HFF-Myc (cell line): Measurements from ENCODE around the gene TBC1D21.

Source experiments
- DNase-seq: peaks from one replicate; pipeline ENCODE4 v3.0.0-alpha.2; 2011; ENCODE audit warnings: low read depth; ENCODE audit errors: extremely low read depth
- H3K4me3 ChIP-seq: replicated peaks from 2 replicates; pipeline ENCODE4 v1.5.1; 2011; ENCODE audit warnings: low read depth, mild to moderate bottlenecking, control low read depth, low read length
- TF ChIP-seq, protein P1 (sequence below): IDR thresholded peaks from 2 replicates; pipeline ENCODE4 v1.5.1; 2012; ENCODE audit warnings: mild to moderate bottlenecking, low read depth, low read length, control low read depth; ENCODE audit errors: missing control alignments

TBC1D21 gene

GRCh38 chr15:73902121-73903020 lies 29.0 kb downstream of the TBC1D21 start:
- no peak overlapping the region for H3K4me3 ChIP-seq
- TF ChIP-seq, protein P1, sequence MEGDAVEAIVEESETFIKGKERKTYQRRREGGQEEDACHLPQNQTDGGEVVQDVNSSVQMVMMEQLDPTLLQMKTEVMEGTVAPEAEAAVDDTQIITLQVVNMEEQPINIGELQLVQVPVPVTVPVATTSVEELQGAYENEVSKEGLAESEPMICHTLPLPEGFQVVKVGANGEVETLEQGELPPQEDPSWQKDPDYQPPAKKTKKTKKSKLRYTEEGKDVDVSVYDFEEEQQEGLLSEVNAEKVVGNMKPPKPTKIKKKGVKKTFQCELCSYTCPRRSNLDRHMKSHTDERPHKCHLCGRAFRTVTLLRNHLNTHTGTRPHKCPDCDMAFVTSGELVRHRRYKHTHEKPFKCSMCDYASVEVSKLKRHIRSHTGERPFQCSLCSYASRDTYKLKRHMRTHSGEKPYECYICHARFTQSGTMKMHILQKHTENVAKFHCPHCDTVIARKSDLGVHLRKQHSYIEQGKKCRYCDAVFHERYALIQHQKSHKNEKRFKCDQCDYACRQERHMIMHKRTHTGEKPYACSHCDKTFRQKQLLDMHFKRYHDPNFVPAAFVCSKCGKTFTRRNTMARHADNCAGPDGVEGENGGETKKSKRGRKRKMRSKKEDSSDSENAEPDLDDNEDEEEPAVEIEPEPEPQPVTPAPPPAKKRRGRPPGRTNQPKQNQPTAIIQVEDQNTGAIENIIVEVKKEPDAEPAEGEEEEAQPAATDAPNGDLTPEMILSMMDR, result no peak
- DNase-seq, result no peak

DNA sequence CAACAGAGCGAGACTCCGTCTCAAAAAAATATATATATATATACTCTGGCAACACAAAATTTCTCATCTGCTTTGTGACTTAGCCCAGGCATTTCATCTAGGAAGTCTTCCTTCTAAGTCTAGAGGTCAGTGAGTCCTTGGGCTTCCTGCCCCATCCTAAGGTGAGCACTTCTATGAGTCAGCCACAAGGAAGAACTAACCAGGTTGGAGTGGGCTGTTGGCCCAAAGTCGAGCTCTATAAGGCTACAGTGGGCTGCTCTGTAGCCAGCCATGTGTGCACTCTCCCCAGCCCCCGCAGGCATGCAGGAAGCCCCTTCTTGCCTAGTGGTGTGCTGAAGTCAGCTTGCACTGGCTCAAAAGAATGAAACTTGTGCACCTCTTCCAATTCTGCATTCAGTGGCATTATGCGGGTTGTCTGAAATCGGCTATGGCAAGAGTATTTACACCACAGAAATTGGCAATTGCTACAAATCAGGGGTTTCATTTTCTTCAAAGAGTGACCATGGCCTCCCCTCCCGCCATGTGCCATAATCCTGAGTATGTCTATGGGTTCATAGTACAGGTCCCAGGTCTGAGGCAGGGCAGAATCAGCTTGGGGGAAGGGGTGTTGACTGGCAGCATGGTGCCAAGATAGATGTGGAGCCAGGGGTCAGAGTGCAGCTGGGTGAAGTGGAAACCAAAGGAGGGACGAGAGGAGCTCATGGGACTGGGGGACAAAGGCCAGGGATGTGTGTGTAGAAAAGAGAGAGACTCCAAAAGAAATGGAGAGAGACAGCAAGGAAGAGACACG lies 30.9 kb downstream of the TBC1D21 start:
- TF ChIP-seq, protein P1, result no peak
- no peak overlapping the region for H3K4me3 ChIP-seq
- no peak for DNase-seq

GRCh38 chr15:73905225-73905827 lies 32.0 kb downstream of the TBC1D21 start:
- TF ChIP-seq, protein P1, result no peak
- no peak overlapping the region for H3K4me3 ChIP-seq
- no peak for DNase-seq

GRCh38 chr15:73906346-73907034 lies 33.1 kb downstream of the TBC1D21 start:
- TF ChIP-seq, protein P1, result no peak
- DNase-seq, result no peak
- no peak overlapping the region for H3K4me3 ChIP-seq

GRCh38 chr15:73907035-73907408 lies 33.7 kb downstream of the TBC1D21 start:
- no peak for DNase-seq
- H3K4me3 ChIP-seq, result no peak overlapping the region
- TF ChIP-seq, protein P1, result no peak
